SK-N-SH treated with all-trans-retinoic acid at 6 μM for 48 hours (cell line): ENCODE measurements around the gene LUM.
A peak's percentile ranks its signal among the peaks of the same experiment; 100 is the strongest.

ENCODE experiments used
- ATAC-seq: fragments of 200-7000 bp; cut with Tn5 transposase; 3 replicates; pipeline ENCODE4 v1.9.1; 2020; ENCODE audit warnings: mild to moderate bottlenecking, moderate library complexity
- ARNTL ChIP-seq: fragments of 450-650 bp; formaldehyde crosslinking; IDR thresholded peaks from 2 replicates; pipeline ENCODE4 v1.5.0; 2020; ENCODE audit warnings: low read depth, mild to moderate bottlenecking, moderate library complexity, borderline replicate concordance
- BACH2 ChIP-seq: fragments of 250-450 bp; sonication (Bioruptor Pico); IDR thresholded peaks from 2 replicates; pipeline ENCODE4 v1.9.0; 2021; ENCODE audit warnings: mild to moderate bottlenecking, borderline replicate concordance
- CSDC2 ChIP-seq: fragments of 250-450 bp; sonication (Bioruptor Pico); IDR thresholded peaks from 2 replicates; pipeline ENCODE4 v1.5.0; 2020; ENCODE audit warnings: mild to moderate bottlenecking, moderate library complexity
- ESRRG ChIP-seq: fragments of 250-450 bp; sonication (Bioruptor Pico); IDR thresholded peaks from 2 replicates; pipeline ENCODE4 v1.6.1; 2021; ENCODE audit warnings: mild to moderate bottlenecking
- GLIS3 ChIP-seq: fragments of 250-450 bp; sonication (Bioruptor Pico); IDR thresholded peaks from 2 replicates; pipeline ENCODE4 v1.5.0; 2020; ENCODE audit warnings: mild to moderate bottlenecking, moderate library complexity
- ISL1 ChIP-seq: fragments of 250-450 bp; sonication (Bioruptor Pico); IDR thresholded peaks from 2 replicates; pipeline ENCODE4 v2.1.2; 2022; ENCODE audit warnings: mild to moderate bottlenecking, moderate library complexity
- OSR1 ChIP-seq: fragments of 250-450 bp; sonication (Bioruptor Pico); IDR thresholded peaks from 2 replicates; pipeline ENCODE4 v1.8.0; 2022; ENCODE audit warnings: moderate library complexity, mild to moderate bottlenecking, inconsistent platforms
- PPARA ChIP-seq: fragments of 250-450 bp; sonication (Bioruptor Pico); IDR thresholded peaks from 2 replicates; pipeline ENCODE4 v1.5.0; 2020; ENCODE audit warnings: mild to moderate bottlenecking, borderline replicate concordance
- RARB ChIP-seq: fragments of 250-450 bp; sonication (Bioruptor Pico); IDR thresholded peaks from 2 replicates; pipeline ENCODE4 v1.8.0; 2021; ENCODE audit warnings: mild to moderate bottlenecking, moderate library complexity
- SNAI2 ChIP-seq: fragments of 250-450 bp; sonication (Bioruptor Pico); IDR thresholded peaks from 2 replicates; pipeline ENCODE4 v1.5.0; 2020; ENCODE audit warnings: mild to moderate bottlenecking, moderate library complexity
- TCF4 ChIP-seq: fragments of 250-450 bp; sonication (Bioruptor Pico); IDR thresholded peaks from 2 replicates; pipeline ENCODE4 v1.8.0; 2021; ENCODE audit warnings: mild to moderate bottlenecking, moderate library complexity, borderline replicate concordance
- TOX ChIP-seq: fragments of 250-450 bp; sonication (Bioruptor Pico); IDR thresholded peaks from 2 replicates; pipeline ENCODE4 v1.8.0; 2021; ENCODE audit warnings: mild to moderate bottlenecking, moderate library complexity, borderline replicate concordance
- ZC3H10 ChIP-seq: fragments of 250-450 bp; sonication (Bioruptor Pico); IDR thresholded peaks from 2 replicates; pipeline ENCODE4 v1.5.1; 2021; ENCODE audit warnings: mild to moderate bottlenecking, moderate library complexity
- ZFP3 ChIP-seq: fragments of 250-450 bp; sonication (Bioruptor Pico); IDR thresholded peaks from 2 replicates; pipeline ENCODE4 v1.5.0; 2020; ENCODE audit warnings: mild to moderate bottlenecking, moderate library complexity
- ZFP30 ChIP-seq: fragments of 450-650 bp; formaldehyde crosslinking; IDR thresholded peaks from 2 replicates; pipeline ENCODE4 v1.5.0; 2022; ENCODE audit warnings: mild to moderate bottlenecking, moderate library complexity
- ZNF565 ChIP-seq: fragments of 450-650 bp; formaldehyde crosslinking; conservative IDR thresholded peaks from 2 replicates; pipeline ENCODE4 v1.5.0; 2020; ENCODE audit warnings: low read depth, mild to moderate bottlenecking, moderate library complexity
- ZNF70 ChIP-seq: fragments of 450-650 bp; formaldehyde crosslinking; IDR thresholded peaks from 2 replicates; pipeline ENCODE4 v1.5.0; 2020; ENCODE audit warnings: mild to moderate bottlenecking, moderate library complexity
- ZNF8 ChIP-seq: fragments of 450-650 bp; formaldehyde crosslinking; IDR thresholded peaks from 2 replicates; pipeline ENCODE4 v1.5.0; 2020; ENCODE audit warnings: mild to moderate bottlenecking, moderate library complexity
- TF ChIP-seq, protein P1 (sequence below): fragments of 250-450 bp; sonication (Bioruptor Pico); IDR thresholded peaks from 2 replicates; pipeline ENCODE4 v1.5.1; 2020; ENCODE audit warnings: low read depth, mild to moderate bottlenecking, moderate library complexity
- TF ChIP-seq, protein P2 (sequence below): fragments of 250-450 bp; sonication (Bioruptor Pico); IDR thresholded peaks from 2 replicates; pipeline ENCODE4 v1.8.0; 2021; ENCODE audit warnings: low read depth, mild to moderate bottlenecking, moderate library complexity, borderline replicate concordance
- TF ChIP-seq, protein P3 (sequence below): fragments of 250-450 bp; sonication (Bioruptor Pico); IDR thresholded peaks from 2 replicates; pipeline ENCODE4 v1.8.0; 2020; ENCODE audit warnings: mild to moderate bottlenecking, moderate library complexity, borderline replicate concordance
- TF ChIP-seq, protein P4 (sequence below): fragments of 250-450 bp; sonication (Bioruptor Pico); IDR thresholded peaks from 2 replicates; pipeline ENCODE4 v1.5.0; 2020; ENCODE audit warnings: mild to moderate bottlenecking, moderate library complexity

Gene LUM

DNA sequence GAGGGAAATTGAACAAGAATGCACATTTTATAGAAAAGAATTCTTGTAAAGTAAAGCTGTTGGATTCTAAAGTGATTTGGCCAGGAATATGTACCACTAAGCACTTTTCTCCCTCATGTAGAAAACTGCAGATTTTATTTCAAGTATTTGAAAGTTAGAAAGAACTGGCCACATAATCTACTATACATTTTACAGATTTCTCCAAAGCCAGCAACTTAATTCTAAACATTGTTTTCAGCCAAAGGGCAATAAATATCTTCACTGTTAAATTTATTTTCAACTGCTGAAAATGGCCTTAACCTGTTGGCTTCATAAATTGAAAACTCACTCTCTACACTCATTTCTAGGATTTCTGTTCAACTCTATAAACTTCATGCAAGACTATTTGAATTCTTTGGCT lies 37.9 kb downstream of the LUM start:
- no peak for TF ChIP-seq ZNF8
- TF ChIP-seq ZNF70 (CRISPR knock-in tag), result no peak
- TF ChIP-seq OSR1 (CRISPR knock-in tag), result no peak
- TF ChIP-seq SNAI2 (CRISPR knock-in tag), result no peak
- TF ChIP-seq TCF4 (CRISPR knock-in tag), result no peak
- TF ChIP-seq BACH2 (CRISPR knock-in tag), result no peak
- TF ChIP-seq CSDC2 (CRISPR knock-in tag), result no peak
- no peak for TF ChIP-seq ZFP3 (CRISPR knock-in tag)
- TF ChIP-seq ESRRG (CRISPR knock-in tag), result no peak
- TF ChIP-seq, protein P1, sequence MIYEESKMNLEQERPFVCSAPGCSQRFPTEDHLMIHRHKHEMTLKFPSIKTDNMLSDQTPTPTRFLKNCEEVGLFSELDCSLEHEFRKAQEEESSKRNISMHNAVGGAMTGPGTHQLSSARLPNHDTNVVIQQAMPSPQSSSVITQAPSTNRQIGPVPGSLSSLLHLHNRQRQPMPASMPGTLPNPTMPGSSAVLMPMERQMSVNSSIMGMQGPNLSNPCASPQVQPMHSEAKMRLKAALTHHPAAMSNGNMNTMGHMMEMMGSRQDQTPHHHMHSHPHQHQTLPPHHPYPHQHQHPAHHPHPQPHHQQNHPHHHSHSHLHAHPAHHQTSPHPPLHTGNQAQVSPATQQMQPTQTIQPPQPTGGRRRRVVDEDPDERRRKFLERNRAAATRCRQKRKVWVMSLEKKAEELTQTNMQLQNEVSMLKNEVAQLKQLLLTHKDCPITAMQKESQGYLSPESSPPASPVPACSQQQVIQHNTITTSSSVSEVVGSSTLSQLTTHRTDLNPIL (CRISPR knock-in tag), result no peak
- TF ChIP-seq, protein P2, sequence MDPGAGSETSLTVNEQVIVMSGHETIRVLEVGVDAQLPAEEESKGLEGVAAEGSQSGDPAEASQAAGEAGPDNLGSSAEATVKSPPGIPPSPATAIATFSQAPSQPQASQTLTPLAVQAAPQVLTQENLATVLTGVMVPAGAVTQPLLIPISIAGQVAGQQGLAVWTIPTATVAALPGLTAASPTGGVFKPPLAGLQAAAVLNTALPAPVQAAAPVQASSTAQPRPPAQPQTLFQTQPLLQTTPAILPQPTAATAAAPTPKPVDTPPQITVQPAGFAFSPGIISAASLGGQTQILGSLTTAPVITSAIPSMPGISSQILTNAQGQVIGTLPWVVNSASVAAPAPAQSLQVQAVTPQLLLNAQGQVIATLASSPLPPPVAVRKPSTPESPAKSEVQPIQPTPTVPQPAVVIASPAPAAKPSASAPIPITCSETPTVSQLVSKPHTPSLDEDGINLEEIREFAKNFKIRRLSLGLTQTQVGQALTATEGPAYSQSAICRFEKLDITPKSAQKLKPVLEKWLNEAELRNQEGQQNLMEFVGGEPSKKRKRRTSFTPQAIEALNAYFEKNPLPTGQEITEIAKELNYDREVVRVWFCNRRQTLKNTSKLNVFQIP, result no peak
- no peak for TF ChIP-seq ZC3H10 (CRISPR knock-in tag)
- TF ChIP-seq, protein P3, sequence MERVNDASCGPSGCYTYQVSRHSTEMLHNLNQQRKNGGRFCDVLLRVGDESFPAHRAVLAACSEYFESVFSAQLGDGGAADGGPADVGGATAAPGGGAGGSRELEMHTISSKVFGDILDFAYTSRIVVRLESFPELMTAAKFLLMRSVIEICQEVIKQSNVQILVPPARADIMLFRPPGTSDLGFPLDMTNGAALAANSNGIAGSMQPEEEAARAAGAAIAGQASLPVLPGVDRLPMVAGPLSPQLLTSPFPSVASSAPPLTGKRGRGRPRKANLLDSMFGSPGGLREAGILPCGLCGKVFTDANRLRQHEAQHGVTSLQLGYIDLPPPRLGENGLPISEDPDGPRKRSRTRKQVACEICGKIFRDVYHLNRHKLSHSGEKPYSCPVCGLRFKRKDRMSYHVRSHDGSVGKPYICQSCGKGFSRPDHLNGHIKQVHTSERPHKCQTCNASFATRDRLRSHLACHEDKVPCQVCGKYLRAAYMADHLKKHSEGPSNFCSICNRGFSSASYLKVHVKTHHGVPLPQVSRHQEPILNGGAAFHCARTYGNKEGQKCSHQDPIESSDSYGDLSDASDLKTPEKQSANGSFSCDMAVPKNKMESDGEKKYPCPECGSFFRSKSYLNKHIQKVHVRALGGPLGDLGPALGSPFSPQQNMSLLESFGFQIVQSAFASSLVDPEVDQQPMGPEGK (CRISPR knock-in tag), result no peak
- no peak for TF ChIP-seq GLIS3
- no peak for TF ChIP-seq ZFP30 (CRISPR knock-in tag)
- ATAC-seq, result no peak

DNA sequence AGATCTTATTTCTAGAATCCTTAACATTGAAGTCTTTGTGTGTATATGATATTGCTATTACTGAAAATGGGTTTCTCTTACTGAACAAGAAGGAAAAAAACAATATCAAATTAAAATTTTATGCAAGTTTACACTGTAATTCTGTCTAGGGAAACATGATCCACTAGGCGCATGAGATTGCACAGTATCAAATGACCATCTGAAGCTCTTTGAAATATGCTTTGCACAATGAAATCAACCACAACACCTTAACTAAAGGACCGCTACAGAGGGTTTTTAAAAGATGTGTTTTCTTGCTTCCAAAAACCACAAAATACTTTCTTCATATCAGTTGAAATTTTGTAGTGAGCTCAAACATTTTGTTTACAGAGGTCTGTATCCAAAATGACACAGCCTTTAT lies 38.4 kb downstream of the LUM start:
- 0 out of 3 replicates have a peak, but pooled peaks have one; percentile 27 for ATAC-seq
- no peak for TF ChIP-seq ESRRG (CRISPR knock-in tag)
- no peak for TF ChIP-seq ISL1 (CRISPR knock-in tag)
- no peak for TF ChIP-seq GLIS3
- no peak for TF ChIP-seq ZFP3 (CRISPR knock-in tag)
- TF ChIP-seq, all 23 proteins: peak for 0

DNA sequence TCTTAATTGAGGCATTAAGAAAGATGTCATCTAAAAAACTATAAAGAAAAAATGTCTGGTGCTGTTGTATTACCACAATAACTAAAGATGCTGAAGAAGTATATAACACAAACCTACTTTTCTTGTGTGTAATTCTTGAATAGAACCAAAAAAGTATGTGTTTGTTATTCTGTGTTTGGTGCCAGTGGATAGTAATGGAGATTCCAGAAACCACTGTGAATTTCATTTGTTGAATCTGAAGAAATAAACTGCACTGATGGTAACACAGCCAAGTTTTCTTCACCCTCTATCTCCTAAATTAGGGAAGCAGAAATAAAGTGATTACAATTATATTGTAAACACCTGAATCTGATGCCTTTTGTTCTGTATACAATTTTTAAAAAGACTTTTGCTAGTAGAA lies 40.4 kb downstream of the LUM start:
- ATAC-seq, result no peak

DNA sequence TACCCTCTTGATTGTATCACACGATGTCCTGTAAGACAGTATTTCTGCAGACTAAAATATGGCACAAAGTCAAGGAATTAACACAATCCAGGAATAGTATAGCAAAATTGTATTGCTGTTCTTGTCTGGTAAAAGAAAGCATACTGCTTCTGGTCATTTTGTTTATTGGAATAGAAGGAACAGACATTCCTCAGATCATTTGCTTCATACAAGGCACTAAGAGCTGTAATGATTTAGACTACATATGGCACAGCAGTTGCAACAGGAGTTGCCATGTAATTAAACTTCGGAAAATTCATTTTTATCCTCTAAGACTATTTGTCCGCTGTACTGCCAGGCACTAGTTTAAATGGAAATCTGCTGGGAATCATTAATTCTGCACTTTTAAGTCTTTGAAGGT lies 45.9 kb downstream of the LUM start:
- TF ChIP-seq ESRRG (CRISPR knock-in tag), result no peak
- no peak for TF ChIP-seq ZNF565 (CRISPR knock-in tag)
- TF ChIP-seq ARNTL, result no peak
- no peak for TF ChIP-seq ZFP30 (CRISPR knock-in tag)
- ATAC-seq, result no peak

More for the DNA sequence above, 40.4 kb downstream of the LUM start:
- TF ChIP-seq ZNF8 (no peak), SNAI2 (CRISPR knock-in tag) (no peak)

DNA sequence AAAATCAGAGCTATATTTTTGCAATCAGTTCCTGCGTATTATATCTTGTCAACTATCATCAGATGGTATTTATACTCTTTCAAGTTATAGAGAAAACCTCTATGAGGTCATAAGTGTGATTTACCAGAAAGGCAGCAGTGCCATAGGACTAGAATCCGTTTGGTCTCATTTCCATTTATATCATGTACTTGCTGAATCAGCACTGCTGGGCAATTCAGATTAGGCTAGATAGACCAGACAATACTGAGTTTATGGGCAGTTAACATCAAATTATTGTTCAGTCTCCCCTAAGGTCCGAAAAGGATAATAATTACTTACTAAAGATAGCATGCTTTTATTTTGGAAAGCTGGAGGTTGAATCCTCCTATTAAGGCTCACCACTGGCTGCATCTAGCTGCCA lies 46.7 kb downstream of the LUM start:
- TF ChIP-seq BACH2 (CRISPR knock-in tag) (no peak), TOX (no peak), RARB (no peak), OSR1 (CRISPR knock-in tag) (no peak), PPARA (CRISPR knock-in tag) (no peak)
- TF ChIP-seq, protein P1 (CRISPR knock-in tag), result no peak
- no peak for ATAC-seq

DNA sequence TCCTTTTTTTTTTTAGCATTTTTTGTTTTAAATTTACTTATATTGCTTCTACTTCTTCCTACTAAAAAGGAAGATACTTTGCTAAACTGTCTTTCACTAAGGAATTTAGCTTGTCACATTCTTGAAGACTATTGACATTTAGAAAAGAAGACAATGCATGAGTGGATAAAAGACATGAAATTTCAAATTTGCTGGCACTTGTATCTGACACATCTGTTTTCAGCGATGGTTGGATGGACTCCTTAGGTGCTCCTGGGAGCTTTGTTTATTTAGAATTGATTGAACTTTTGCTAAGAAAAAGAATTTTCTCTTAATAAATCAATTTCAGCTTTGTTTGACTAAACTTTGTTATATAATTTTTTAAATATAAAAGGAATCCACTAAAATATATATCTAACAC lies 50.2 kb downstream of the LUM start:
- no peak for ATAC-seq
- TF ChIP-seq ESRRG (CRISPR knock-in tag) (no peak), BACH2 (CRISPR knock-in tag) (no peak), RARB (no peak), TOX (no peak), CSDC2 (CRISPR knock-in tag) (no peak), ZC3H10 (CRISPR knock-in tag) (no peak), GLIS3 (no peak)
- TF ChIP-seq, protein P2, result no peak
- TF ChIP-seq, protein P4, sequence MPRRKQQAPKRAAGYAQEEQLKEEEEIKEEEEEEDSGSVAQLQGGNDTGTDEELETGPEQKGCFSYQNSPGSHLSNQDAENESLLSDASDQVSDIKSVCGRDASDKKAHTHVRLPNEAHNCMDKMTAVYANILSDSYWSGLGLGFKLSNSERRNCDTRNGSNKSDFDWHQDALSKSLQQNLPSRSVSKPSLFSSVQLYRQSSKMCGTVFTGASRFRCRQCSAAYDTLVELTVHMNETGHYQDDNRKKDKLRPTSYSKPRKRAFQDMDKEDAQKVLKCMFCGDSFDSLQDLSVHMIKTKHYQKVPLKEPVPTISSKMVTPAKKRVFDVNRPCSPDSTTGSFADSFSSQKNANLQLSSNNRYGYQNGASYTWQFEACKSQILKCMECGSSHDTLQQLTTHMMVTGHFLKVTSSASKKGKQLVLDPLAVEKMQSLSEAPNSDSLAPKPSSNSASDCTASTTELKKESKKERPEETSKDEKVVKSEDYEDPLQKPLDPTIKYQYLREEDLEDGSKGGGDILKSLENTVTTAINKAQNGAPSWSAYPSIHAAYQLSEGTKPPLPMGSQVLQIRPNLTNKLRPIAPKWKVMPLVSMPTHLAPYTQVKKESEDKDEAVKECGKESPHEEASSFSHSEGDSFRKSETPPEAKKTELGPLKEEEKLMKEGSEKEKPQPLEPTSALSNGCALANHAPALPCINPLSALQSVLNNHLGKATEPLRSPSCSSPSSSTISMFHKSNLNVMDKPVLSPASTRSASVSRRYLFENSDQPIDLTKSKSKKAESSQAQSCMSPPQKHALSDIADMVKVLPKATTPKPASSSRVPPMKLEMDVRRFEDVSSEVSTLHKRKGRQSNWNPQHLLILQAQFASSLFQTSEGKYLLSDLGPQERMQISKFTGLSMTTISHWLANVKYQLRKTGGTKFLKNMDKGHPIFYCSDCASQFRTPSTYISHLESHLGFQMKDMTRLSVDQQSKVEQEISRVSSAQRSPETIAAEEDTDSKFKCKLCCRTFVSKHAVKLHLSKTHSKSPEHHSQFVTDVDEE (CRISPR knock-in tag), result no peak
